ENCODE measurements around the gene PRR12.

DNA sequence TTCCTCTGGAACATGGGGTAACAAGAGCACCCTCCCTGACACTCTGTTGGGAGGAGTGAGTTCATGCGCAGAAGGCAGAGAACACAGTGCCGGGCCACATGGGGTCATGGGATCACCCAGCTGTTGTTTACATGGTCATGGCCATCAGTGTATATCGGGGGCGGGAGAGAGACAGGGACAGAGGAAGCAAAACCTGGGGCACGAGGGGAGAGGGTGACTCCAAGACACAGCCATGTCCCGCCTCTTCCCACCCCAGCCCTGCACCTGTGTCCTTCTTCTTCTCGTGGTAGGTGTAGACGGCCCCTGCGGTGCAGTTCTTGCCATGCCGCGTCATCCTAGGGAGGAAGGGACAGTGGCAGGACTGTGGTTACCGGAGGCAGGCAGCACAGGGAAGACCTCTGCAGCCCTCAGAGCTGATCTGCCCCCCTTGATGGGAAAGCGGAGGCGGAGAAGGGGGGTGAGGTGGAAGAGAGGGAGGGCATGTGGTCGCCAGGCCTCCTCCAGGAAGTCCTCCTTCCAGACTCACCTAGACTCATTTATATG is 30.6 kb upstream of the PRR12 start:
- TF ChIP-seq, protein P1, sequence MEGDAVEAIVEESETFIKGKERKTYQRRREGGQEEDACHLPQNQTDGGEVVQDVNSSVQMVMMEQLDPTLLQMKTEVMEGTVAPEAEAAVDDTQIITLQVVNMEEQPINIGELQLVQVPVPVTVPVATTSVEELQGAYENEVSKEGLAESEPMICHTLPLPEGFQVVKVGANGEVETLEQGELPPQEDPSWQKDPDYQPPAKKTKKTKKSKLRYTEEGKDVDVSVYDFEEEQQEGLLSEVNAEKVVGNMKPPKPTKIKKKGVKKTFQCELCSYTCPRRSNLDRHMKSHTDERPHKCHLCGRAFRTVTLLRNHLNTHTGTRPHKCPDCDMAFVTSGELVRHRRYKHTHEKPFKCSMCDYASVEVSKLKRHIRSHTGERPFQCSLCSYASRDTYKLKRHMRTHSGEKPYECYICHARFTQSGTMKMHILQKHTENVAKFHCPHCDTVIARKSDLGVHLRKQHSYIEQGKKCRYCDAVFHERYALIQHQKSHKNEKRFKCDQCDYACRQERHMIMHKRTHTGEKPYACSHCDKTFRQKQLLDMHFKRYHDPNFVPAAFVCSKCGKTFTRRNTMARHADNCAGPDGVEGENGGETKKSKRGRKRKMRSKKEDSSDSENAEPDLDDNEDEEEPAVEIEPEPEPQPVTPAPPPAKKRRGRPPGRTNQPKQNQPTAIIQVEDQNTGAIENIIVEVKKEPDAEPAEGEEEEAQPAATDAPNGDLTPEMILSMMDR (IDR thresholded peaks at IDR 0.05; ENCODE audit: low read length) = no peak
- TF ChIP-seq EZH2 (IDR thresholded peaks at IDR 0.05; ENCODE audit: borderline replicate concordance, low read length) = no peak
